GM23338 (cell line): Measurements from ENCODE around the gene SCRT2. TPM values are rescaled to one million over a fixed set of nuclear protein-coding genes. Genes with fewer than 3 reads are reported as not detected.

Source experiments
- ATAC-seq: fragments of 200-7000 bp; cut with Tn5 transposase; 3 replicates; pipeline ENCODE4 v1.9.1; 2020
- DNase-seq: peaks from one replicate; pipeline ENCODE4 v3.0.0-alpha.2; 2015; ENCODE audit warnings: low spot score
- H2AFZ ChIP-seq: fragments of 200-600 bp; sonication (generic); 2 replicates; pipeline ENCODE4 v1.8.0; 2016; ENCODE audit warnings: antibody characterized with exemption, mild to moderate bottlenecking, moderate library complexity
- H3F3A ChIP-seq: fragments of 200-600 bp; sonication (generic); replicated peaks from 2 replicates; pipeline ENCODE4 v1.8.0; 2017; ENCODE audit warnings: antibody characterized with exemption, mixed run types, low read depth
- H3K27ac ChIP-seq: fragments of 200-600 bp; sonication (generic); 2 replicates; pipeline ENCODE4 v1.6.1; 2016; ENCODE audit warnings: low read depth
- H3K27me3 ChIP-seq: fragments of 200-600 bp; sonication (generic); 2 replicates; pipeline ENCODE4 v1.8.0; 2016; ENCODE audit warnings: mild to moderate bottlenecking, mixed run types, moderate library complexity; ENCODE audit not compliant: insufficient read depth
- H3K36me3 ChIP-seq: fragments of 200-600 bp; sonication (generic); 2 replicates; pipeline ENCODE4 v1.8.0; 2016; ENCODE audit warnings: mild to moderate bottlenecking; ENCODE audit not compliant: insufficient read depth
- H3K4me1 ChIP-seq: fragments of 200-600 bp; sonication (generic); 2 replicates; pipeline ENCODE4 v1.8.0; 2016; ENCODE audit warnings: mild to moderate bottlenecking, moderate library complexity; ENCODE audit not compliant: insufficient read depth
- H3K4me2 ChIP-seq: fragments of 200-600 bp; sonication (generic); 2 replicates; pipeline ENCODE4 v1.7.1; 2017; ENCODE audit warnings: mixed run types
- H3K4me3 ChIP-seq: fragments of 200-600 bp; sonication (generic); 2 replicates; pipeline ENCODE4 v1.6.1; 2016; ENCODE audit warnings: mixed run types
- H3K79me2 ChIP-seq: fragments of 200-600 bp; sonication (generic); replicated peaks from 2 replicates; pipeline ENCODE4 v1.8.0; 2017; ENCODE audit warnings: mild to moderate bottlenecking; ENCODE audit not compliant: insufficient read depth
- H3K9me2 ChIP-seq: fragments of 200-600 bp; sonication (generic); 2 replicates; pipeline ENCODE4 v1.8.0; 2017; ENCODE audit not compliant: insufficient read depth
- H4K20me1 ChIP-seq: fragments of 200-600 bp; sonication (generic); replicated peaks from 2 replicates; pipeline ENCODE4 v1.8.0; 2017; ENCODE audit warnings: mild to moderate bottlenecking; ENCODE audit not compliant: insufficient read depth
- H3K27ac Mint-ChIP-seq: 2 replicates; pipeline ENCODE4 v1.8.0; 2020; ENCODE audit warnings: inconsistent platforms, mild to moderate bottlenecking, moderate library complexity, mixed read lengths
- H3K27me3 Mint-ChIP-seq: 3 replicates; pipeline ENCODE4 v1.8.0; 2022; ENCODE audit warnings: low read depth, mild to moderate bottlenecking, moderate library complexity, mixed read lengths, inconsistent platforms; ENCODE audit not compliant: insufficient read depth, poor library complexity
- H3K36me3 Mint-ChIP-seq: 3 replicates; pipeline ENCODE4 v1.8.0; 2021; ENCODE audit warnings: low read depth, mild to moderate bottlenecking, inconsistent platforms, moderate library complexity, mixed read lengths
- H3K4me1 Mint-ChIP-seq: 3 replicates; pipeline ENCODE4 v1.8.0; 2020; ENCODE audit warnings: mild to moderate bottlenecking, inconsistent platforms, mixed read lengths
- H3K4me3 Mint-ChIP-seq: 3 replicates; pipeline ENCODE4 v1.8.0; 2021; ENCODE audit warnings: moderate library complexity, mild to moderate bottlenecking, inconsistent platforms, mixed read lengths
- H3K9me3 Mint-ChIP-seq: 3 replicates; pipeline ENCODE4 v1.8.0; 2020; ENCODE audit warnings: moderate library complexity, mild to moderate bottlenecking, inconsistent platforms, mixed read lengths
- NANOG ChIP-seq: IDR thresholded peaks from 2 replicates; pipeline ENCODE4 v1.6.1; 2016; ENCODE audit warnings: antibody characterized with exemption, borderline replicate concordance
- ZNF114 ChIP-seq: fragments of 250-450 bp; sonication (Bioruptor Pico); IDR thresholded peaks from 2 replicates; pipeline ENCODE4 v1.5.0; 2020; ENCODE audit warnings: mild to moderate bottlenecking, moderate library complexity
- polyA plus RNA-seq: library from polyadenylated mRNA; unstranded; fragments of >200 nt; fragmentation: Nextera tagmentation; extraction: Ambion mirVana; gene quantifications from 2 replicates; pipeline ENCODE4 v1.2.1, GENCODE V29; 2016
- total RNA-seq: library from RNA; depleted of rRNA; stranded (reverse); fragments of >200 nt; shearing (Covaris generic); gene quantifications from 2 replicates; pipeline ENCODE4 v1.2.3, GENCODE V29; 2014
- TF ChIP-seq, protein P1 (sequence below): fragments of 250-450 bp; sonication (Bioruptor Pico); IDR thresholded peaks from 2 replicates; pipeline ENCODE4 v1.5.0; 2020; ENCODE audit warnings: mild to moderate bottlenecking, moderate library complexity
- TF ChIP-seq, protein P2 (sequence below): IDR thresholded peaks from one replicate; pipeline ENCODE4 v1.6.1; 2018; ENCODE audit warnings: antibody characterized with exemption; ENCODE audit not compliant: unreplicated experiment

The SCRT2 gene
- total and polyA plus RNA-seq, 2 experiments from 2014 or later = 0.31 TPM; not detected in 1

DNA sequence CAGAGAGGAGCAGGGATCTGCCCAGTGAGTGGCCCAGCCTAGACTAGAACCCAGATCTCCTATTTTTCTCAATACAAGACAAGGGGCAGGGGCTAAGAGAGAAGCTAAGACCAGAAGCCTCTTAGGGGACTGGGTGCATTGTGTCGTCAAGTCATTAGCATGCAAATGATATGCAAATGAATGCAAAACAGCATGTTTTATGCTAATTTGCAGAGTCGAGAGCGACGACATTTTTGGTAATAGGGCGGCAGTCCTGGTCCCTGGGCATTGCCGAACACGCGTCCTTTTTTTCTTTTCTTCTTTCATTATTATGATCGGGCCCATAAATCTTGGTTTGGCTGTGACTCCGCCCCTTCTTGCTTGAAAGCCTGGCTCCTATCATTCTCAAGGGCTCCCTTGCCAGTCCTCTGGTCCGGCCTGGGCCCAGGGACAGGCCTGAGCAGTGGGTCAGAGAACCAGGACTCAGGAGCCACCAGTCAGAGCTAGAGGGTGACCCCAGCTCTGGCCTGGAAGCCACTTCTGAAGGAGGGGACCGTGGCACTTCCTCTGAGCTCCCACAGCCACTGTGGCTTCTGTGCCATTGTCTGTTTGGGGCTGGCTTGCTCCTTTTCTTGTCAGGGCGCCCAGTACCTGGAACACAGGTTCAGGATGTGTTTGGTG lies 32.0 kb upstream of the SCRT2 start (continued):
- TF ChIP-seq, protein P1, sequence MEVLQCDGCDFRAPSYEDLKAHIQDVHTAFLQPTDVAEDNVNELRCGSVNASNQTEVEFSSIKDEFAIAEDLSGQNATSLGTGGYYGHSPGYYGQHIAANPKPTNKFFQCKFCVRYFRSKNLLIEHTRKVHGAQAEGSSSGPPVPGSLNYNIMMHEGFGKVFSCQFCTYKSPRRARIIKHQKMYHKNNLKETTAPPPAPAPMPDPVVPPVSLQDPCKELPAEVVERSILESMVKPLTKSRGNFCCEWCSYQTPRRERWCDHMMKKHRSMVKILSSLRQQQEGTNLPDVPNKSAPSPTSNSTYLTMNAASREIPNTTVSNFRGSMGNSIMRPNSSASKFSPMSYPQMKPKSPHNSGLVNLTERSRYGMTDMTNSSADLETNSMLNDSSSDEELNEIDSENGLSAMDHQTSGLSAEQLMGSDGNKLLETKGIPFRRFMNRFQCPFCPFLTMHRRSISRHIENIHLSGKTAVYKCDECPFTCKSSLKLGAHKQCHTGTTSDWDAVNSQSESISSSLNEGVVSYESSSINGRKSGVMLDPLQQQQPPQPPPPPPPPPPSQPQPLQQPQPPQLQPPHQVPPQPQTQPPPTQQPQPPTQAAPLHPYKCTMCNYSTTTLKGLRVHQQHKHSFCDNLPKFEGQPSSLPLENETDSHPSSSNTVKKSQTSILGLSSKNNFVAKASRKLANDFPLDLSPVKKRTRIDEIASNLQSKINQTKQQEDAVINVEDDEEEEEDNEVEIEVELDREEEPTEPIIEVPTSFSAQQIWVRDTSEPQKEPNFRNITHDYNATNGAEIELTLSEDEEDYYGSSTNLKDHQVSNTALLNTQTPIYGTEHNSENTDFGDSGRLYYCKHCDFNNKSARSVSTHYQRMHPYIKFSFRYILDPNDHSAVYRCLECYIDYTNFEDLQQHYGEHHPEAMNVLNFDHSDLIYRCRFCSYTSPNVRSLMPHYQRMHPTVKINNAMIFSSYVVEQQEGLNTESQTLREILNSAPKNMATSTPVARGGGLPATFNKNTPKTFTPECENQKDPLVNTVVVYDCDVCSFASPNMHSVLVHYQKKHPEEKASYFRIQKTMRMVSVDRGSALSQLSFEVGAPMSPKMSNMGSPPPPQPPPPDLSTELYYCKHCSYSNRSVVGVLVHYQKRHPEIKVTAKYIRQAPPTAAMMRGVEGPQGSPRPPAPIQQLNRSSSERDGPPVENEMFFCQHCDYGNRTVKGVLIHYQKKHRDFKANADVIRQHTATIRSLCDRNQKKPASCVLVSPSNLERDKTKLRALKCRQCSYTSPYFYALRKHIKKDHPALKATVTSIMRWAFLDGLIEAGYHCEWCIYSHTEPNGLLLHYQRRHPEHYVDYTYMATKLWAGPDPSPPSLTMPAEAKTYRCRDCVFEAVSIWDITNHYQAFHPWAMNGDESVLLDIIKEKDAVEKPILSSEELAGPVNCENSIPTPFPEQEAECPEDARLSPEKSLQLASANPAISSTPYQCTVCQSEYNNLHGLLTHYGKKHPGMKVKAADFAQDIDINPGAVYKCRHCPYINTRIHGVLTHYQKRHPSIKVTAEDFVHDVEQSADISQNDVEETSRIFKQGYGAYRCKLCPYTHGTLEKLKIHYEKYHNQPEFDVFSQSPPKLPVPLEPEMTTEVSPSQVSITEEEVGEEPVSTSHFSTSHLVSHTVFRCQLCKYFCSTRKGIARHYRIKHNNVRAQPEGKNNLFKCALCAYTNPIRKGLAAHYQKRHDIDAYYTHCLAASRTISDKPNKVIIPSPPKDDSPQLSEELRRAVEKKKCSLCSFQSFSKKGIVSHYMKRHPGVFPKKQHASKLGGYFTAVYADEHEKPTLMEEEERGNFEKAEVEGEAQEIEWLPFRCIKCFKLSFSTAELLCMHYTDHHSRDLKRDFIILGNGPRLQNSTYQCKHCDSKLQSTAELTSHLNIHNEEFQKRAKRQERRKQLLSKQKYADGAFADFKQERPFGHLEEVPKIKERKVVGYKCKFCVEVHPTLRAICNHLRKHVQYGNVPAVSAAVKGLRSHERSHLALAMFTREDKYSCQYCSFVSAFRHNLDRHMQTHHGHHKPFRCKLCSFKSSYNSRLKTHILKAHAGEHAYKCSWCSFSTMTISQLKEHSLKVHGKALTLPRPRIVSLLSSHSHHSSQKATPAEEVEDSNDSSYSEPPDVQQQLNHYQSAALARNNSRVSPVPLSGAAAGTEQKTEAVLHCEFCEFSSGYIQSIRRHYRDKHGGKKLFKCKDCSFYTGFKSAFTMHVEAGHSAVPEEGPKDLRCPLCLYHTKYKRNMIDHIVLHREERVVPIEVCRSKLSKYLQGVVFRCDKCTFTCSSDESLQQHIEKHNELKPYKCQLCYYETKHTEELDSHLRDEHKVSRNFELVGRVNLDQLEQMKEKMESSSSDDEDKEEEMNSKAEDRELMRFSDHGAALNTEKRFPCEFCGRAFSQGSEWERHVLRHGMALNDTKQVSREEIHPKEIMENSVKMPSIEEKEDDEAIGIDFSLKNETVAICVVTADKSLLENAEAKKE = no peak
- TF ChIP-seq NANOG = no peak
- TF ChIP-seq, protein P2, sequence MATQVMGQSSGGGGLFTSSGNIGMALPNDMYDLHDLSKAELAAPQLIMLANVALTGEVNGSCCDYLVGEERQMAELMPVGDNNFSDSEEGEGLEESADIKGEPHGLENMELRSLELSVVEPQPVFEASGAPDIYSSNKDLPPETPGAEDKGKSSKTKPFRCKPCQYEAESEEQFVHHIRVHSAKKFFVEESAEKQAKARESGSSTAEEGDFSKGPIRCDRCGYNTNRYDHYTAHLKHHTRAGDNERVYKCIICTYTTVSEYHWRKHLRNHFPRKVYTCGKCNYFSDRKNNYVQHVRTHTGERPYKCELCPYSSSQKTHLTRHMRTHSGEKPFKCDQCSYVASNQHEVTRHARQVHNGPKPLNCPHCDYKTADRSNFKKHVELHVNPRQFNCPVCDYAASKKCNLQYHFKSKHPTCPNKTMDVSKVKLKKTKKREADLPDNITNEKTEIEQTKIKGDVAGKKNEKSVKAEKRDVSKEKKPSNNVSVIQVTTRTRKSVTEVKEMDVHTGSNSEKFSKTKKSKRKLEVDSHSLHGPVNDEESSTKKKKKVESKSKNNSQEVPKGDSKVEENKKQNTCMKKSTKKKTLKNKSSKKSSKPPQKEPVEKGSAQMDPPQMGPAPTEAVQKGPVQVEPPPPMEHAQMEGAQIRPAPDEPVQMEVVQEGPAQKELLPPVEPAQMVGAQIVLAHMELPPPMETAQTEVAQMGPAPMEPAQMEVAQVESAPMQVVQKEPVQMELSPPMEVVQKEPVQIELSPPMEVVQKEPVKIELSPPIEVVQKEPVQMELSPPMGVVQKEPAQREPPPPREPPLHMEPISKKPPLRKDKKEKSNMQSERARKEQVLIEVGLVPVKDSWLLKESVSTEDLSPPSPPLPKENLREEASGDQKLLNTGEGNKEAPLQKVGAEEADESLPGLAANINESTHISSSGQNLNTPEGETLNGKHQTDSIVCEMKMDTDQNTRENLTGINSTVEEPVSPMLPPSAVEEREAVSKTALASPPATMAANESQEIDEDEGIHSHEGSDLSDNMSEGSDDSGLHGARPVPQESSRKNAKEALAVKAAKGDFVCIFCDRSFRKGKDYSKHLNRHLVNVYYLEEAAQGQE = no peak

DNA sequence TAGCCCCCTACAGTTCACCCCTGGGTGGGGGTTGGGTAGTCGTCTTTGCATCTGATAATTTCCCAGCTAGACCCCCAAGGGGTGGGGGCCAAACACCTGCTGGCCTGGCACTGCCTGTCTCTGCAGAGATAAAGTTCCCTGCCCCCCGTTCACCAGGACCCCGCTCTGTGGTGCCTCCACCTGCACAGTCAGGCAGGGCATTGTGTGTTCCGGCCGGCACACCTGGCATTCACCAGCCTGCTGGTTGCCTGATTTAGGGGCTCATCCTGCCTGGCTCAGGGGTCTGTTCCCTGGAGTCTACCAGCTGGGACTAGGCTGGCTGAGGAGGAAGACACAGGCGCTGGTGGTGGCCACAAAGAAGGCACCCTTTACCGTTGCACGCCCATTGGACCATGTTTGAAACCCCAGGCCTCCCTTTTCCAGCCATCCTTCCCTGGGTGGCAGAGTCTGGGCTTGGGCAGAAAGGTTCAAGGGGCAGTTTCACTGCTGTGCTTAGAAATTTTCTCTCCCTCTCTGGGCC lies 30.8 kb upstream of the SCRT2 start:
- no peak overlapping the region for H3K4me2 ChIP-seq
- DNase-seq (no peak), ATAC-seq (no peak)
- H3K27me3 ChIP-seq = peaks cover 35% of the 10 kb centered on the region
- no peaks in the 10 kb centered on the region for H3F3A ChIP-seq
- no peaks in the 10 kb centered on the region for H3K79me2 ChIP-seq
- H2AFZ ChIP-seq = no peak overlapping the region
- no peaks in the 10 kb centered on the region for H4K20me1 ChIP-seq
- H3K36me3 ChIP-seq = no peaks in the 10 kb centered on the region
- H3K4me3 ChIP-seq = no peak overlapping the region
- Mint-ChIP-seq H3K4me1 (peaks cover 28% of the 10 kb centered on the region), H3K36me3 (peaks cover 15% of the 10 kb centered on the region), H3K4me3 (no peak overlapping the region), H3K27ac (no peak overlapping the region), H3K27me3 (peaks cover 25% of the 10 kb centered on the region), H3K9me3 (peaks cover 20% of the 10 kb centered on the region)
- peaks cover 13% of the 10 kb centered on the region; the same call in 1 of the 2 replicates for H3K4me1 ChIP-seq
- no peak overlapping the region for H3K27ac ChIP-seq
- H3K9me2 ChIP-seq = no peaks in the 10 kb centered on the region
- TF ChIP-seq, protein P2 = no peak
- TF ChIP-seq ZNF114 (CRISPR knock-in tag) = no peak
